HG03135 (cell line): Measurements from ENCODE around the gene SDC3.

ENCODE experiments used
- ATAC-seq: cut with Tn5 transposase; IDR thresholded peaks from one replicate; pipeline ENCODE4 v1.9.1; 2021; ENCODE audit warnings: mild to moderate bottlenecking, moderate library complexity; ENCODE audit not compliant: unreplicated experiment

The SDC3 gene

GRCh38 chr1:30823969-30824735 is 84.4 kb downstream of the SDC3 start:
- ATAC-seq = peak; percentile 95

- no peak for ATAC-seq
Observed at GRCh38 chr1:30823627-30823968, 85.0 kb downstream of the SDC3 start.

- no peak for ATAC-seq
Observed at GRCh38 chr1:30822966-30823581, 85.5 kb downstream of the SDC3 start.

- ATAC-seq = no peak
Observed at GRCh38 chr1:30822006-30822405, 86.6 kb downstream of the SDC3 start.

- no peak for ATAC-seq
Observed at GRCh38 chr1:30820299-30820698, 88.3 kb downstream of the SDC3 start.
